IMR-90 (cell line): ENCODE measurements around the gene KRT78. TPM values are rescaled to one million over a fixed set of nuclear protein-coding genes. Genes with fewer than 3 reads are reported as not detected.

ENCODE experiments used
- ATAC-seq: fragments of 200-7000 bp; cut with Tn5 transposase; 2 replicates; pipeline ENCODE4 v1.9.1; 2020; ENCODE audit warnings: low read depth, mild to moderate bottlenecking, moderate library complexity
- BruUV-seq: library from RNA; stranded (reverse); fragments of 400-500 nt; replicated peaks from 2 replicates; lab custom pipeline; 2021; lab: Mats Ljungman, UMichigan
- CTCF ChIA-PET: fragments of 300-600 bp; formaldehyde crosslinking; extraction: SDS; loops from one replicate; lab custom pipeline; 2021; ENCODE audit warnings: antibody characterized with exemption; lab: Yijun Ruan, JAX
- POLR2A ChIA-PET: fragments of 300-600 bp; sonication (Branson Sonifier 250); formaldehyde crosslinking; loops from one replicate; lab custom pipeline; 2022; ENCODE audit warnings: antibody characterized with exemption; ENCODE audit not compliant: unreplicated experiment; lab: Charles Lee
- DNase-seq: peaks from one replicate; pipeline ENCODE4 v3.0.0; 2013
- H2AFZ ChIP-seq: replicated peaks from 2 replicates; pipeline ENCODE3; 2013; ENCODE audit warnings: low read length, mild to moderate bottlenecking; ENCODE audit not compliant: poor library complexity
- H2AK5ac ChIP-seq: 2 replicates; pipeline ENCODE4 v1.6.1; 2013; ENCODE audit warnings: low read depth, low read length, inconsistent platforms
- H2AK9ac ChIP-seq: replicated peaks from 2 replicates; pipeline ENCODE3; 2013; ENCODE audit warnings: mild to moderate bottlenecking, low read depth, low read length, moderate library complexity; ENCODE audit not compliant: poor library complexity
- H2BK120ac ChIP-seq: 2 replicates; pipeline ENCODE4 v1.6.1; 2013; ENCODE audit warnings: low read depth, low read length, inconsistent platforms
- H2BK15ac ChIP-seq: 3 replicates; pipeline ENCODE4 v1.6.1; 2013; ENCODE audit warnings: low read depth, low read length, inconsistent platforms
- H2BK20ac ChIP-seq: 2 replicates; pipeline ENCODE4 v1.6.1; 2013; ENCODE audit warnings: low read depth, mild to moderate bottlenecking, inconsistent platforms, low read length, moderate library complexity
- H2BK5ac ChIP-seq: 2 replicates; pipeline ENCODE4 v1.6.1; 2013; ENCODE audit warnings: mild to moderate bottlenecking, low read depth, low read length, inconsistent platforms; ENCODE audit not compliant: poor library complexity, severe bottlenecking
- H3K14ac ChIP-seq: replicated peaks from 2 replicates; pipeline ENCODE4 v1.6.1; 2013; ENCODE audit warnings: low read depth, low read length, inconsistent platforms
- H3K18ac ChIP-seq: 2 replicates; pipeline ENCODE4 v1.6.1; 2013; ENCODE audit warnings: low read depth, low read length, control low read depth
- H3K23ac ChIP-seq: 2 replicates; pipeline ENCODE4 v1.6.1; 2013; ENCODE audit warnings: low read depth, low read length, inconsistent platforms
- H3K27ac ChIP-seq: 2 replicates; pipeline ENCODE4 v1.5.1; 2013; ENCODE audit warnings: mild to moderate bottlenecking, control low read depth, low read length; ENCODE audit not compliant: insufficient read depth
- H3K27me3 ChIP-seq: 2 replicates; pipeline ENCODE4 v1.6.1; 2013; ENCODE audit warnings: low read length; ENCODE audit not compliant: control insufficient read depth, insufficient read depth
- H3K36me3 ChIP-seq: 2 replicates; pipeline ENCODE4 v1.6.1; 2013; ENCODE audit warnings: low read length, mixed read lengths; ENCODE audit not compliant: control insufficient read depth, insufficient read depth
- H3K4ac ChIP-seq: 2 replicates; pipeline ENCODE4 v1.6.1; 2013; ENCODE audit warnings: low read depth, low read length, inconsistent platforms
- H3K4me1 ChIP-seq: 2 replicates; pipeline ENCODE4 v1.6.1; 2013; ENCODE audit warnings: low read length, mixed read lengths; ENCODE audit not compliant: control insufficient read depth, insufficient read depth
- H3K4me2 ChIP-seq: 2 replicates; pipeline ENCODE4 v1.6.1; 2013; ENCODE audit warnings: low read depth, mild to moderate bottlenecking, control low read depth, low read length, moderate library complexity
- H3K4me3 ChIP-seq: 2 replicates; pipeline ENCODE4 v1.5.1; 2013; ENCODE audit warnings: low read depth, mild to moderate bottlenecking, control low read depth, low read length, moderate library complexity; ENCODE audit not compliant: insufficient read depth
- H3K56ac ChIP-seq: 2 replicates; pipeline ENCODE4 v1.6.1; 2013; ENCODE audit warnings: low read length, inconsistent platforms; ENCODE audit not compliant: insufficient read depth; ENCODE audit errors: extremely low read depth
- H3K79me1 ChIP-seq, 2 experiments: 2 replicates each; pipeline ENCODE4 v1.6.1; 2013; ENCODE audit warnings: low read length in 2 of 2, inconsistent platforms in 1 of 2, low read depth in 1 of 2
- H3K9ac ChIP-seq: 2 replicates; pipeline ENCODE4 v1.6.1; 2013; ENCODE audit warnings: low read depth, low read length, control low read depth
- H3K9me1 ChIP-seq: 2 replicates; pipeline ENCODE4 v1.6.1; 2013; ENCODE audit warnings: low read length, inconsistent platforms; ENCODE audit not compliant: insufficient read depth
- H3K9me3 ChIP-seq: 2 replicates; pipeline ENCODE4 v1.6.1; 2013; ENCODE audit warnings: low read length; ENCODE audit not compliant: control insufficient read depth, insufficient read depth
- H4K20me1 ChIP-seq: 2 replicates; pipeline ENCODE4 v1.6.1; 2013; ENCODE audit warnings: low read length, inconsistent platforms; ENCODE audit not compliant: insufficient read depth
- H4K5ac ChIP-seq: 2 replicates; pipeline ENCODE4 v1.6.1; 2013; ENCODE audit warnings: mild to moderate bottlenecking, low read depth, low read length, control low read depth
- H4K8ac ChIP-seq, 2 experiments: 2 replicates each; pipeline ENCODE4 v1.6.1; 2013; ENCODE audit warnings: low read depth in 2 of 2, low read length in 2 of 2, control low read depth in 1 of 2, inconsistent platforms in 1 of 2
- H4K91ac ChIP-seq: 2 replicates; pipeline ENCODE4 v1.6.1; 2013; ENCODE audit warnings: low read depth, low read length, inconsistent platforms; ENCODE audit not compliant: insufficient read depth
- BHLHE40 ChIP-seq: fragments of 150-350 bp; IDR thresholded peaks from 2 replicates; pipeline ENCODE4 v1.6.1; 2016; ENCODE audit warnings: mild to moderate bottlenecking, low read depth, low read length
- CEBPB ChIP-seq: IDR thresholded peaks from 2 replicates; pipeline ENCODE4 v1.6.1; 2012; ENCODE audit warnings: low read depth, low read length, improper control_type of control experiment
- FOS ChIP-seq: fragments of 150-350 bp; IDR thresholded peaks from 2 replicates; pipeline ENCODE4 v1.6.1; 2016; ENCODE audit warnings: low read depth, low read length
- MAFK ChIP-seq: IDR thresholded peaks from 2 replicates; pipeline ENCODE4 v1.6.1; 2012; ENCODE audit warnings: low read depth, low read length, improper control_type of control experiment
- MXI1 ChIP-seq: IDR thresholded peaks from 2 replicates; pipeline ENCODE4 v1.6.1; 2012; ENCODE audit warnings: low read depth, mild to moderate bottlenecking, low read length, moderate library complexity, borderline replicate concordance
- NFE2L2 ChIP-seq: fragments of 150-350 bp; IDR thresholded peaks from 2 replicates; pipeline ENCODE4 v1.6.1; 2016; ENCODE audit warnings: low read depth, mild to moderate bottlenecking, low read length
- POLR2A ChIP-seq: IDR thresholded peaks from 2 replicates; pipeline ENCODE4 v1.6.1; 2012; ENCODE audit warnings: mild to moderate bottlenecking, low read depth, low read length
- RCOR1 ChIP-seq: IDR thresholded peaks from 2 replicates; pipeline ENCODE4 v1.6.1; 2012; ENCODE audit warnings: mild to moderate bottlenecking, low read length, improper control_type of control experiment; ENCODE audit not compliant: insufficient replicate concordance
- SMC3 ChIP-seq: fragments of 150-350 bp; IDR thresholded peaks from 2 replicates; pipeline ENCODE4 v1.6.1; 2016; ENCODE audit warnings: low read depth, mild to moderate bottlenecking, antibody characterized with exemption, low read length, moderate library complexity
- WGBS, 2 experiments: methylation state at CpG; one replicate each; pipeline versions ENCODE4 v1.1.5 to v1.1.7; 2013; ENCODE audit warnings: missing lambda C conversion rate in 2 of 2; ENCODE audit not compliant: insufficient read length in 1 of 2; ENCODE audit errors: extremely low coverage in 2 of 2; 5-methylcytosine and 5-hydroxymethylcytosine counted together
- dilution Hi-C: fragments of 300-500 bp; cut with HindIII; formaldehyde crosslinking; loops from one replicate; pipeline ENCODE4 v1.14.3; 2018; ENCODE audit warnings: low sequenced_read_pairs; ENCODE audit not compliant: unreplicated experiment
- in situ Hi-C: fragments of 300-500 bp; cut with MboI; formaldehyde crosslinking; loops from 3 replicates; pipeline ENCODE4 v1.14.3; 2019; ENCODE audit warnings: low sequenced_read_pairs, inconsistent platforms, mixed read lengths
- intact Hi-C: fragments of 100-400 bp; cut with micrococcal nuclease; formaldehyde crosslinking; loops from 2 replicates; pipeline ENCODE4 v1.10.0; 2022
- polyA plus RNA-seq, 3 experiments: library from polyadenylated mRNA; depleted of rRNA; stranded (reverse); fragments of >200 nt; gene quantifications; 2 replicates each; pipeline ENCODE4 v1.2.3, GENCODE V29; 2012; ENCODE audit warnings: low replicate concordance in 1 of 3
- total RNA-seq: library from RNA; depleted of rRNA; stranded (reverse); fragments of >200 nt; gene quantifications from 2 replicates; pipeline ENCODE4 v1.2.3, GENCODE V29; 2012
- TF ChIP-seq, protein P1 (sequence below): conservative IDR thresholded peaks from 2 replicates; pipeline ENCODE4 v1.5.1; 2012; ENCODE audit warnings: mild to moderate bottlenecking, low read depth, low read length, improper control_type of control experiment
- TF ChIP-seq, protein P2 (sequence below): fragments of 150-350 bp; IDR thresholded peaks from 2 replicates; pipeline ENCODE4 v1.6.1; 2017; ENCODE audit warnings: mild to moderate bottlenecking, antibody characterized with exemption, low read length, low read depth
- TF ChIP-seq, protein P3 (sequence below): fragments of 150-350 bp; IDR thresholded peaks from 2 replicates; pipeline ENCODE4 v1.6.1; 2016; ENCODE audit warnings: low read depth, mild to moderate bottlenecking, low read length, moderate library complexity, borderline replicate concordance

KRT78 gene
- total and polyA plus RNA-seq, 2 of the 4 experiments (the other 2 are of a cell fraction) = not detected

GRCh38 chr12:52890417-52890816 is 41.6 kb upstream of the KRT78 start:
- Histone ChIP-seq H3K14ac (no peak overlapping the region), H2BK15ac (no peak overlapping the region), H3K4me3 (no peak overlapping the region), H3K4me1 (no peaks in the 10 kb centered on the region), H2AK9ac (no peak overlapping the region), H4K8ac (no peak overlapping the region), H3K23ac (no peak overlapping the region), H2AK5ac (no peak overlapping the region), H3K9me1 (no peaks in the 10 kb centered on the region), H3K18ac (no peak overlapping the region), H2BK5ac (no peak overlapping the region), H4K5ac (no peak overlapping the region), H3K9ac (no peak overlapping the region), H3K4me2 (no peak overlapping the region), H3K27ac (no peak overlapping the region), H2BK120ac (no peak overlapping the region), H3K9me3 (0 out of 2 replicates have a peak, but pooled peaks cover 1% of the 10 kb centered on the region), H3K27me3 (no peaks in the 10 kb centered on the region; the same call in 1 of the 2 replicates), H2AFZ (no peak overlapping the region), H2BK20ac (no peak overlapping the region), H4K91ac (no peak overlapping the region), H3K79me1 (no peaks in the 10 kb centered on the region), H4K20me1 (no peaks in the 10 kb centered on the region), H3K36me3 (no peaks in the 10 kb centered on the region), H3K56ac (no peak overlapping the region), H3K4ac (no peak overlapping the region)
- intact Hi-C loops (no loop called here), dilution Hi-C loops (loop anchor here (25.0 kb wide), 1 partner anchor 97 kb away; no protein-coding TSS in a partner anchor), in situ Hi-C loops (no loop called here)
- CTCF ChIA-PET = interaction anchor here (1.8 kb wide), 1 partner anchor 90 kb away, joined by 10 read pairs; no protein-coding TSS in a partner anchor
- BruUV-seq = no TSS peak
- POLR2A ChIA-PET = no interaction called here
- ATAC-seq = no peak
- 88% methylated on average over 2 of the region's 3 CpGs; no CpG with 5 or more reads in 1 of the 2 experiments for WGBS, 2 experiments
- DNase-seq = no peak
- TF ChIP-seq CEBPB (no peak), NFE2L2 (no peak), POLR2A (no peak), MAFK (no peak), SMC3 (no peak), MXI1 (no peak), RCOR1 (no peak), BHLHE40 (no peak), FOS (no peak)
- TF ChIP-seq, protein P1, sequence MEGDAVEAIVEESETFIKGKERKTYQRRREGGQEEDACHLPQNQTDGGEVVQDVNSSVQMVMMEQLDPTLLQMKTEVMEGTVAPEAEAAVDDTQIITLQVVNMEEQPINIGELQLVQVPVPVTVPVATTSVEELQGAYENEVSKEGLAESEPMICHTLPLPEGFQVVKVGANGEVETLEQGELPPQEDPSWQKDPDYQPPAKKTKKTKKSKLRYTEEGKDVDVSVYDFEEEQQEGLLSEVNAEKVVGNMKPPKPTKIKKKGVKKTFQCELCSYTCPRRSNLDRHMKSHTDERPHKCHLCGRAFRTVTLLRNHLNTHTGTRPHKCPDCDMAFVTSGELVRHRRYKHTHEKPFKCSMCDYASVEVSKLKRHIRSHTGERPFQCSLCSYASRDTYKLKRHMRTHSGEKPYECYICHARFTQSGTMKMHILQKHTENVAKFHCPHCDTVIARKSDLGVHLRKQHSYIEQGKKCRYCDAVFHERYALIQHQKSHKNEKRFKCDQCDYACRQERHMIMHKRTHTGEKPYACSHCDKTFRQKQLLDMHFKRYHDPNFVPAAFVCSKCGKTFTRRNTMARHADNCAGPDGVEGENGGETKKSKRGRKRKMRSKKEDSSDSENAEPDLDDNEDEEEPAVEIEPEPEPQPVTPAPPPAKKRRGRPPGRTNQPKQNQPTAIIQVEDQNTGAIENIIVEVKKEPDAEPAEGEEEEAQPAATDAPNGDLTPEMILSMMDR = no peak
- TF ChIP-seq, protein P2, sequence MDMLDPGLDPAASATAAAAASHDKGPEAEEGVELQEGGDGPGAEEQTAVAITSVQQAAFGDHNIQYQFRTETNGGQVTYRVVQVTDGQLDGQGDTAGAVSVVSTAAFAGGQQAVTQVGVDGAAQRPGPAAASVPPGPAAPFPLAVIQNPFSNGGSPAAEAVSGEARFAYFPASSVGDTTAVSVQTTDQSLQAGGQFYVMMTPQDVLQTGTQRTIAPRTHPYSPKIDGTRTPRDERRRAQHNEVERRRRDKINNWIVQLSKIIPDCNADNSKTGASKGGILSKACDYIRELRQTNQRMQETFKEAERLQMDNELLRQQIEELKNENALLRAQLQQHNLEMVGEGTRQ = no peak
- TF ChIP-seq, protein P3, sequence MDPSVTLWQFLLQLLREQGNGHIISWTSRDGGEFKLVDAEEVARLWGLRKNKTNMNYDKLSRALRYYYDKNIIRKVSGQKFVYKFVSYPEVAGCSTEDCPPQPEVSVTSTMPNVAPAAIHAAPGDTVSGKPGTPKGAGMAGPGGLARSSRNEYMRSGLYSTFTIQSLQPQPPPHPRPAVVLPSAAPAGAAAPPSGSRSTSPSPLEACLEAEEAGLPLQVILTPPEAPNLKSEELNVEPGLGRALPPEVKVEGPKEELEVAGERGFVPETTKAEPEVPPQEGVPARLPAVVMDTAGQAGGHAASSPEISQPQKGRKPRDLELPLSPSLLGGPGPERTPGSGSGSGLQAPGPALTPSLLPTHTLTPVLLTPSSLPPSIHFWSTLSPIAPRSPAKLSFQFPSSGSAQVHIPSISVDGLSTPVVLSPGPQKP = no peak
